Panc1 (cell line): ENCODE results near the gene PPP1R3E. TPM values are rescaled to one million over a fixed set of nuclear protein-coding genes. Genes with fewer than 3 reads are reported as not detected.

Source experiments
- ATAC-seq: fragments of 200-7000 bp; cut with Tn5 transposase; 2 replicates; pipeline ENCODE4 v1.9.1; 2020; ENCODE audit warnings: mild to moderate bottlenecking, moderate library complexity
- BruUV-seq: library from RNA; stranded (reverse); fragments of 400-500 nt; replicated peaks from 2 replicates; lab custom pipeline; 2021; lab: Mats Ljungman, UMichigan
- CTCF ChIA-PET: fragments of 300-600 bp; sonication (Branson Sonifier 250); formaldehyde crosslinking; loops from one replicate; lab custom pipeline; 2022; ENCODE audit warnings: antibody characterized with exemption; lab: Charles Lee
- POLR2A ChIA-PET: fragments of 300-600 bp; sonication (Branson Sonifier 250); formaldehyde crosslinking; loops from one replicate; lab custom pipeline; 2022; ENCODE audit warnings: antibody characterized with exemption; lab: Charles Lee
- DNase-seq: peaks from one replicate; pipeline ENCODE4 v3.0.0-alpha.2; 2010; ENCODE audit warnings: low read depth, low spot score
- H3K27ac ChIP-seq: 2 replicates; pipeline ENCODE4 v1.5.1; 2011; ENCODE audit warnings: mild to moderate bottlenecking, low read length, inconsistent platforms
- H3K27me3 ChIP-seq: fragments of 200-500 bp; sonication (Bioruptor generic); 2 replicates; pipeline ENCODE4 v1.6.0; 2014; ENCODE audit warnings: low read length, inconsistent platforms; ENCODE audit not compliant: control insufficient read depth, insufficient read depth
- H3K36me3 ChIP-seq: fragments of 200-500 bp; sonication (Bioruptor generic); 2 replicates; pipeline ENCODE4 v1.5.1; 2014; ENCODE audit warnings: inconsistent platforms, mild to moderate bottlenecking, low read length, moderate library complexity; ENCODE audit not compliant: control insufficient read depth, insufficient read depth
- H3K4me1 ChIP-seq: 2 replicates; pipeline ENCODE4 v1.5.1; 2011; ENCODE audit warnings: inconsistent platforms, mild to moderate bottlenecking, low read length, moderate library complexity; ENCODE audit not compliant: control insufficient read depth, insufficient read depth
- H3K4me3 ChIP-seq, 2 experiments: 2 replicates each; pipeline ENCODE4 v1.5.1; 2011 to 2012; ENCODE audit warnings: low read depth in 2 of 2, low read length in 2 of 2, mild to moderate bottlenecking in 2 of 2, inconsistent platforms in 1 of 2, moderate library complexity in 1 of 2
- H3K9me3 ChIP-seq: fragments of 200-500 bp; sonication (Bioruptor generic); 2 replicates; pipeline ENCODE4 v1.5.1; 2014; ENCODE audit warnings: low read depth, mild to moderate bottlenecking, inconsistent platforms, low read length, moderate library complexity; ENCODE audit not compliant: control insufficient read depth, insufficient read depth
- POLR2AphosphoS5 ChIP-seq: IDR thresholded peaks from 2 replicates; pipeline ENCODE4 v1.6.1; 2012; ENCODE audit warnings: mild to moderate bottlenecking, low read depth, low read length, moderate library complexity
- SIN3A ChIP-seq: IDR thresholded peaks from 2 replicates; pipeline ENCODE4 v1.6.1; 2012; ENCODE audit warnings: low read depth, mild to moderate bottlenecking, low read length, moderate library complexity, borderline replicate concordance; ENCODE audit not compliant: insufficient read depth
- TCF7L2 ChIP-seq: IDR thresholded peaks from 2 replicates; pipeline ENCODE4 v1.6.1; 2011; ENCODE audit warnings: mild to moderate bottlenecking, low read depth, low read length, inconsistent platforms
- in situ Hi-C: cut with HindIII; loops from 2 replicates; pipeline ENCODE4 v1.10.0; 2016; ENCODE audit warnings: low sequenced_read_pairs, low pct_unique_long_range_greater_than_20kb
- intact Hi-C: fragments of 100-400 bp; cut with micrococcal nuclease; formaldehyde crosslinking; loops from one replicate; pipeline ENCODE4 v1.10.0; 2022; ENCODE audit not compliant: unreplicated experiment
- total RNA-seq: library from RNA; stranded (reverse); gene quantifications from one replicate; pipeline ENCODE4 v1.2.1, GENCODE V29; 2021; ENCODE audit not compliant: unreplicated experiment
- TF ChIP-seq, protein P1 (sequence below), 2 experiments: IDR thresholded peaks; 2 replicates each; pipeline ENCODE4 v1.6.1; 2011 to 2012; ENCODE audit warnings: low read depth in 2 of 2, control low read depth in 1 of 2, low read length in 1 of 2, mild to moderate bottlenecking in 1 of 2, moderate library complexity in 1 of 2; ENCODE audit not compliant: insufficient read depth in 1 of 2
- TF ChIP-seq, protein P2 (sequence below): fragments of 450-650 bp; IDR thresholded peaks from 2 replicates; pipeline ENCODE4 v1.5.1; 2017; ENCODE audit warnings: mild to moderate bottlenecking

PPP1R3E gene
- total RNA-seq, 1 experiment from 2014 or later: 8.8 TPM

DNA sequence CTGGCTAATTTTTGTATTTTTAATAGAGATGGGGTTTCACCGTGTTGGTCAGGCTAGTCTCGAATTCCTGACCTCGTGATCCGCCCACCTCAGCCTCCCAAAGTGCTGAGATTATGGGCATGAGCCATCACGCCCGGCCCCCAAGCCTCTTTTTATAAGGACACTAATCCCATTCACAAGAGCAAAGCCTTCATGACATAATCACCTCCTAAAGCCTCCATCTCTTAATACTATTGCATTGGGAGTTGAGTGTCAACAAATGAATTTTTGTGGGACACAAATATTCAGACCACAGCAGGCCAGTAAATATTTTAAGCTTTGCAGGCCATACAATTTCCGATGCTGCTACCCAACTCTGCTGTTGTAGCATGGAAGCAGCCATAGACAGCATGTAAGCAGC lies 54.1 kb downstream of the PPP1R3E start:
- intact Hi-C loops: no loop called here
- H3K9me3 ChIP-seq: no peaks in the 10 kb centered on the region
- ATAC-seq: no peak
- no TSS peak for BruUV-seq
- in situ Hi-C loops: no loop called here
- H3K27me3 ChIP-seq: peaks cover 5% of the 10 kb centered on the region; the same call in 1 of the 2 replicates
- no peaks in the 10 kb centered on the region for H3K36me3 ChIP-seq
- no peak overlapping the region for H3K27ac ChIP-seq
- no peaks in the 10 kb centered on the region for H3K4me1 ChIP-seq
- POLR2A ChIA-PET: interaction anchor here (0.7 kb wide), 1 partner anchor 85 kb away, joined by 19 read pairs; no protein-coding TSS in a partner anchor
- no peak overlapping the region for H3K4me3 ChIP-seq
- CTCF ChIA-PET: no interaction called here
- TF ChIP-seq, protein P1, sequence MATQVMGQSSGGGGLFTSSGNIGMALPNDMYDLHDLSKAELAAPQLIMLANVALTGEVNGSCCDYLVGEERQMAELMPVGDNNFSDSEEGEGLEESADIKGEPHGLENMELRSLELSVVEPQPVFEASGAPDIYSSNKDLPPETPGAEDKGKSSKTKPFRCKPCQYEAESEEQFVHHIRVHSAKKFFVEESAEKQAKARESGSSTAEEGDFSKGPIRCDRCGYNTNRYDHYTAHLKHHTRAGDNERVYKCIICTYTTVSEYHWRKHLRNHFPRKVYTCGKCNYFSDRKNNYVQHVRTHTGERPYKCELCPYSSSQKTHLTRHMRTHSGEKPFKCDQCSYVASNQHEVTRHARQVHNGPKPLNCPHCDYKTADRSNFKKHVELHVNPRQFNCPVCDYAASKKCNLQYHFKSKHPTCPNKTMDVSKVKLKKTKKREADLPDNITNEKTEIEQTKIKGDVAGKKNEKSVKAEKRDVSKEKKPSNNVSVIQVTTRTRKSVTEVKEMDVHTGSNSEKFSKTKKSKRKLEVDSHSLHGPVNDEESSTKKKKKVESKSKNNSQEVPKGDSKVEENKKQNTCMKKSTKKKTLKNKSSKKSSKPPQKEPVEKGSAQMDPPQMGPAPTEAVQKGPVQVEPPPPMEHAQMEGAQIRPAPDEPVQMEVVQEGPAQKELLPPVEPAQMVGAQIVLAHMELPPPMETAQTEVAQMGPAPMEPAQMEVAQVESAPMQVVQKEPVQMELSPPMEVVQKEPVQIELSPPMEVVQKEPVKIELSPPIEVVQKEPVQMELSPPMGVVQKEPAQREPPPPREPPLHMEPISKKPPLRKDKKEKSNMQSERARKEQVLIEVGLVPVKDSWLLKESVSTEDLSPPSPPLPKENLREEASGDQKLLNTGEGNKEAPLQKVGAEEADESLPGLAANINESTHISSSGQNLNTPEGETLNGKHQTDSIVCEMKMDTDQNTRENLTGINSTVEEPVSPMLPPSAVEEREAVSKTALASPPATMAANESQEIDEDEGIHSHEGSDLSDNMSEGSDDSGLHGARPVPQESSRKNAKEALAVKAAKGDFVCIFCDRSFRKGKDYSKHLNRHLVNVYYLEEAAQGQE (IDR thresholded peaks at IDR 0.05; ENCODE audit: insufficient read depth in 1 of 2, low read depth in 2 of 2, low read length in 1 of 2): no peak
- TF ChIP-seq, protein P2, sequence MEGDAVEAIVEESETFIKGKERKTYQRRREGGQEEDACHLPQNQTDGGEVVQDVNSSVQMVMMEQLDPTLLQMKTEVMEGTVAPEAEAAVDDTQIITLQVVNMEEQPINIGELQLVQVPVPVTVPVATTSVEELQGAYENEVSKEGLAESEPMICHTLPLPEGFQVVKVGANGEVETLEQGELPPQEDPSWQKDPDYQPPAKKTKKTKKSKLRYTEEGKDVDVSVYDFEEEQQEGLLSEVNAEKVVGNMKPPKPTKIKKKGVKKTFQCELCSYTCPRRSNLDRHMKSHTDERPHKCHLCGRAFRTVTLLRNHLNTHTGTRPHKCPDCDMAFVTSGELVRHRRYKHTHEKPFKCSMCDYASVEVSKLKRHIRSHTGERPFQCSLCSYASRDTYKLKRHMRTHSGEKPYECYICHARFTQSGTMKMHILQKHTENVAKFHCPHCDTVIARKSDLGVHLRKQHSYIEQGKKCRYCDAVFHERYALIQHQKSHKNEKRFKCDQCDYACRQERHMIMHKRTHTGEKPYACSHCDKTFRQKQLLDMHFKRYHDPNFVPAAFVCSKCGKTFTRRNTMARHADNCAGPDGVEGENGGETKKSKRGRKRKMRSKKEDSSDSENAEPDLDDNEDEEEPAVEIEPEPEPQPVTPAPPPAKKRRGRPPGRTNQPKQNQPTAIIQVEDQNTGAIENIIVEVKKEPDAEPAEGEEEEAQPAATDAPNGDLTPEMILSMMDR: no peak
- no peak for TF ChIP-seq SIN3A
- TF ChIP-seq POLR2AphosphoS5: no peak
- no peak for TF ChIP-seq TCF7L2
- no peak for DNase-seq

Other genes with a start within 250 kb of the PPP1R3E start
- 9.0 TPM for gene CDH24, start 245.3 kb downstream of the PPP1R3E start, total RNA-seq
- gene ACIN1, start 207.7 kb downstream of the PPP1R3E start, total RNA-seq: 162 TPM
- 39.6 TPM for gene C14orf119, start 207.4 kb downstream of the PPP1R3E start, total RNA-seq
- gene CIROP, start 197.9 kb downstream of the PPP1R3E start, total RNA-seq: not detected
- gene CEBPE, start 183.6 kb downstream of the PPP1R3E start, total RNA-seq: not detected
- gene SLC7A8, start 119.2 kb downstream of the PPP1R3E start, total RNA-seq: 0.90 TPM
- not detected for gene RNF212B, start 64.9 kb downstream of the PPP1R3E start, total RNA-seq
- 7.6 TPM for gene HOMEZ, start 16.7 kb downstream of the PPP1R3E start, total RNA-seq
- gene BCL2L2, start 4.0 kb upstream of the PPP1R3E start, total RNA-seq: 18.9 TPM
- gene PABPN1, start 18.6 kb upstream of the PPP1R3E start, total RNA-seq: 159 TPM
- gene SLC22A17, start 50.0 kb upstream of the PPP1R3E start, total RNA-seq: 3.2 TPM
- not detected for gene EFS, start 62.3 kb upstream of the PPP1R3E start, total RNA-seq
- not detected for gene IL25, start 70.0 kb upstream of the PPP1R3E start, total RNA-seq
- not detected for gene CMTM5, start 74.2 kb upstream of the PPP1R3E start, total RNA-seq
- not detected for gene MYH6, start 105.4 kb upstream of the PPP1R3E start, total RNA-seq
- not detected for gene MYH7, start 132.8 kb upstream of the PPP1R3E start, total RNA-seq
- gene NGDN, start 166.8 kb upstream of the PPP1R3E start, total RNA-seq: 24.7 TPM
- gene ZFHX2, start 248.9 kb upstream of the PPP1R3E start, total RNA-seq: 2.4 TPM